HCT116 (cell line): ENCODE measurements around the gene HUNK. TPM values are rescaled to one million over a fixed set of nuclear protein-coding genes. Genes with fewer than 3 reads are reported as not detected.

Experiments
- ATAC-seq: fragments of 200-7000 bp; cut with Tn5 transposase; 2 replicates; pipeline ENCODE4 v1.9.1; 2020; ENCODE audit warnings: mild to moderate bottlenecking, moderate library complexity
- BruUV-seq: library from RNA; stranded (reverse); fragments of 400-500 nt; replicated peaks from 2 replicates; lab custom pipeline; 2021; lab: Mats Ljungman, UMichigan
- CTCF ChIA-PET: fragments of 300-600 bp; sonication (Branson Sonifier 250); formaldehyde crosslinking; loops from one replicate; lab custom pipeline; 2021; ENCODE audit warnings: antibody characterized with exemption; lab: Charles Lee
- POLR2A ChIA-PET: fragments of 300-600, 350-600 bp; sonication (Branson Sonifier 250); formaldehyde crosslinking; loops from one replicate; lab custom pipeline; 2021; ENCODE audit warnings: antibody characterized with exemption; lab: Charles Lee
- RAD21 ChIA-PET, 2 experiments: fragments of 300-600 bp; sonication (Branson Sonifier 250); formaldehyde crosslinking; loops; one replicate each; lab custom pipeline; 2023; ENCODE audit warnings: low total read pairs in 2 of 2; ENCODE audit not compliant: uncharacterized antibody in 2 of 2, unreplicated experiment in 2 of 2, low non-redundant PET in 1 of 2; lab: Charles Lee
- DNase-seq: peaks from one replicate; pipeline ENCODE4 v3.0.0-alpha.2; 2010; ENCODE audit warnings: low read depth, low spot score
- H2AFZ ChIP-seq: fragments of 200-600 bp; shearing (Covaris generic), sonication (generic); 2 replicates; pipeline ENCODE4 v1.6.1; 2017; ENCODE audit warnings: low read depth, mixed run types, mixed read lengths, antibody characterized with exemption, low read length; ENCODE audit not compliant: poor library complexity, severe bottlenecking
- H3K27ac ChIP-seq: 2 replicates; pipeline ENCODE4 v1.5.1; 2012; ENCODE audit warnings: low read depth, low read length
- H3K27me3 ChIP-seq: fragments of 200-600 bp; sonication (generic); 2 replicates; pipeline ENCODE4 v1.6.1; 2016; ENCODE audit warnings: mixed run types, low read length, mixed read lengths; ENCODE audit not compliant: insufficient read depth
- H3K36me3 ChIP-seq, 2 experiments: fragments of 200-500 bp in 1 of 2; fragments of 200-600 bp in 1 of 2; sonication (Bioruptor generic) in 1 of 2; sonication (generic) in 1 of 2; 2 replicates each; pipeline versions ENCODE4 v1.5.1 to v1.6.1; 2014 to 2016; ENCODE audit warnings: low read length in 2 of 2, inconsistent platforms in 1 of 2, mixed read lengths in 1 of 2, mixed run types in 1 of 2; ENCODE audit not compliant: insufficient read depth in 2 of 2, control insufficient read depth in 1 of 2
- H3K4me1 ChIP-seq, 2 experiments: fragments of 200-600 bp in 1 of 2; sonication (generic) in 1 of 2; 2 replicates each; pipeline versions ENCODE4 v1.5.1 to v1.6.1; 2012 to 2017; ENCODE audit warnings: low read length in 2 of 2, inconsistent platforms in 1 of 2, mild to moderate bottlenecking in 1 of 2, mixed read lengths in 1 of 2, mixed run types in 1 of 2, moderate library complexity in 1 of 2; ENCODE audit not compliant: insufficient read depth in 2 of 2, control insufficient read depth in 1 of 2
- H3K4me2 ChIP-seq: fragments of 200-600 bp; sonication (generic); 2 replicates; pipeline ENCODE4 v1.6.1; 2017; ENCODE audit warnings: mixed run types, low read length, mixed read lengths
- H3K4me3 ChIP-seq, 2 experiments: fragments of 200-600 bp in 1 of 2; sonication (generic) in 1 of 2; replicated peaks in 1 of 2; 2 replicates each; pipeline ENCODE4 v1.5.1; 2011 to 2016; ENCODE audit warnings: low read length in 2 of 2, control low read depth in 1 of 2, low read depth in 1 of 2, mild to moderate bottlenecking in 1 of 2, mixed read lengths in 1 of 2, mixed run types in 1 of 2
- H3K79me2 ChIP-seq: fragments of 200-600 bp; sonication (generic); 2 replicates; pipeline ENCODE4 v1.6.1; 2017; ENCODE audit warnings: mild to moderate bottlenecking, mixed run types, low read length, moderate library complexity, mixed read lengths; ENCODE audit not compliant: insufficient read depth
- H3K9ac ChIP-seq: fragments of 200-600 bp; sonication (generic); 2 replicates; pipeline ENCODE4 v1.6.1; 2016; ENCODE audit warnings: low read length, mixed read lengths
- H3K9me2 ChIP-seq: fragments of 200-600 bp; sonication (generic), shearing (Covaris generic); 2 replicates; pipeline ENCODE4 v1.6.1; 2017; ENCODE audit warnings: mixed run types, mild to moderate bottlenecking, moderate library complexity; ENCODE audit not compliant: insufficient read depth
- H3K9me3 ChIP-seq, 2 experiments: fragments of 200-500 bp in 1 of 2; fragments of 200-600 bp in 1 of 2; sonication (Bioruptor generic) in 1 of 2; sonication (generic) in 1 of 2; 2 replicates each; pipeline ENCODE4 v1.6.1; 2014 to 2017; ENCODE audit warnings: low read length in 2 of 2, mixed read lengths in 2 of 2, inconsistent platforms in 1 of 2, low read depth in 1 of 2, mild to moderate bottlenecking in 1 of 2, mixed run types in 1 of 2, moderate library complexity in 1 of 2; ENCODE audit not compliant: control insufficient read depth in 1 of 2, insufficient read depth in 1 of 2
- H4K20me1 ChIP-seq: fragments of 200-600 bp; sonication (generic), shearing (Covaris generic); 2 replicates; pipeline ENCODE4 v1.6.1; 2017; ENCODE audit warnings: mixed run types, mild to moderate bottlenecking, moderate library complexity; ENCODE audit not compliant: insufficient read depth
- ATF3 ChIP-seq: IDR thresholded peaks from 2 replicates; pipeline ENCODE4 v1.6.1; 2012
- CBX3 ChIP-seq: IDR thresholded peaks from 2 replicates; pipeline ENCODE4 v1.6.1; 2012; ENCODE audit warnings: low read depth
- CTCF ChIP-seq, 3 experiments: fragments of 200-600 bp in 1 of 3; sonication (generic) in 1 of 3; IDR thresholded peaks in 2 of 3; conservative IDR thresholded peaks in 1 of 3; 2 replicates each; pipeline ENCODE4 v1.5.1; 2012 to 2017; ENCODE audit warnings: low read depth in 2 of 3, low read length in 2 of 3, antibody characterized with exemption in 1 of 3, borderline replicate concordance in 1 of 3, control low read depth in 1 of 3, mild to moderate bottlenecking in 1 of 3, mixed read lengths in 1 of 3, mixed run types in 1 of 3, moderate library complexity in 1 of 3; ENCODE audit not compliant: insufficient read depth in 1 of 3
- EGR1 ChIP-seq: IDR thresholded peaks from 2 replicates; pipeline ENCODE4 v1.6.1; 2012; ENCODE audit warnings: low read depth
- MAX ChIP-seq: IDR thresholded peaks from 2 replicates; pipeline ENCODE4 v1.6.1; 2012
- POLR2AphosphoS5 ChIP-seq: IDR thresholded peaks from 2 replicates; pipeline ENCODE4 v1.6.1; 2011; ENCODE audit warnings: mild to moderate bottlenecking, low read depth, low read length, moderate library complexity
- REST ChIP-seq: IDR thresholded peaks from 2 replicates; pipeline ENCODE4 v1.6.1; 2012; ENCODE audit warnings: low read depth
- SP1 ChIP-seq: IDR thresholded peaks from 2 replicates; pipeline ENCODE4 v1.6.1; 2012; ENCODE audit warnings: low read depth
- TCF7L2 ChIP-seq: IDR thresholded peaks from 2 replicates; pipeline ENCODE4 v1.7.0; 2011; ENCODE audit warnings: borderline replicate concordance, inconsistent platforms; ENCODE audit not compliant: insufficient read depth, insufficient read length; ENCODE audit errors: extremely low read depth
- ZFX ChIP-seq: fragments of 450-650 bp; IDR thresholded peaks from 2 replicates; pipeline ENCODE4 v1.6.1; 2017
- ZNF274 ChIP-seq: fragments of 200-500 bp; sonication (Bioruptor generic); IDR thresholded peaks from 2 replicates; pipeline ENCODE4 v1.6.1; 2014; ENCODE audit warnings: mild to moderate bottlenecking, low read depth, low read length, inconsistent platforms
- intact Hi-C: fragments of 100-400 bp; cut with micrococcal nuclease; formaldehyde crosslinking; loops from 2 replicates; pipeline ENCODE4 v1.10.0; 2022
- total RNA-seq: library from RNA; stranded (reverse); gene quantifications from one replicate; pipeline ENCODE4 v1.2.1, GENCODE V29; 2021; ENCODE audit not compliant: unreplicated experiment

HUNK gene
- total RNA-seq, 1 experiment from 2014 or later: not detected

- ATAC-seq (no peak), DNase-seq (no peak)
- no peaks in the 10 kb centered on the region for H3K9me2 ChIP-seq
- H3K27me3 ChIP-seq: peaks cover 28% of the 10 kb centered on the region
- H3K36me3 ChIP-seq: no peaks in the 10 kb centered on the region
- H3K9ac ChIP-seq: no peak overlapping the region
- intact Hi-C loops: no loop called here
- RAD21 ChIA-PET: no interaction called here
- BruUV-seq: no TSS peak
- no peak overlapping the region for H3K27ac ChIP-seq
- no peak overlapping the region for H3K4me3 ChIP-seq
- no peak overlapping the region for H2AFZ ChIP-seq
- H3K9me3 ChIP-seq: no peaks in the 10 kb centered on the region
- no peak for TF ChIP-seq REST
- TF ChIP-seq ATF3: no peak
- no peak for TF ChIP-seq MAX
- no peak for TF ChIP-seq POLR2AphosphoS5
- TF ChIP-seq SP1: no peak
- H3K4me1 ChIP-seq: no peaks in the 10 kb centered on the region
- no peaks in the 10 kb centered on the region for H3K79me2 ChIP-seq
- POLR2A ChIA-PET: no interaction called here
- H4K20me1 ChIP-seq: no peaks in the 10 kb centered on the region
- CTCF ChIA-PET: no interaction called here
- no peak overlapping the region for H3K4me2 ChIP-seq
Observed at GRCh38 chr21:31967334-31967733, 94.5 kb downstream of the HUNK start.

DNA sequence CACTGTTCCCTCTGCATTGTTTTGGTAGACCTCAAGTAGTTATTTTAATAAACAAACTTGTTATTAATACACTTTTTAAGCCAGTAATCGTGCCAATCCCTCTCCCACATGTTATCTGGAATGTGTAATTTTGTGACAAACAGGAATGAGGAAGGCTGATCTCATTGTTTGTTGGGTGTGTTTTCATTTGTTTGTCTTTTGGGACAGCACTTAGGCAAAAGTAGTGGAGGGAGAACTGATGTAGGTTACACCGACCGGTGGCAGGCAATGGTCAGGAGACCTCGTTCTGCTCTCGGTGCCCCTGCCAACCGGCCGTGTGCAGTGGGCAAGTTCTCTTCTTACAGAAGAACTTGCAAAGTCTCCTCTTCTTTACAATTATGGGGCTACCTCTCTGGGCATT is 99.8 kb downstream of the HUNK start:
- no peak overlapping the region for H3K9ac ChIP-seq
- H3K4me3 ChIP-seq: no peak overlapping the region
- ChIA-PET CTCF (no interaction called here), POLR2A (no interaction called here), RAD21 (no interaction called here)
- no peaks in the 10 kb centered on the region for H3K79me2 ChIP-seq
- no peaks in the 10 kb centered on the region for H4K20me1 ChIP-seq
- ATAC-seq (no peak), DNase-seq (no peak)
- H3K27me3 ChIP-seq: peaks cover 46% of the 10 kb centered on the region
- no peaks in the 10 kb centered on the region for H3K36me3 ChIP-seq
- no peak overlapping the region for H3K4me2 ChIP-seq
- no peak for TF ChIP-seq ATF3
- TF ChIP-seq ZFX: no peak
- no peak for TF ChIP-seq CBX3
- TF ChIP-seq POLR2AphosphoS5: no peak
- TF ChIP-seq MAX: no peak
- no peak for TF ChIP-seq TCF7L2
- no peak for TF ChIP-seq ZNF274
- no peak for TF ChIP-seq EGR1
- TF ChIP-seq CTCF (IDR thresholded peaks at IDR 0.05 in 2 of 3, conservative IDR thresholded peaks at IDR 0.05 in 1 of 3; ENCODE audit: borderline replicate concordance in 1 of 3, insufficient read depth in 1 of 3, low read depth in 2 of 3, low read length in 2 of 3): no peak
- BruUV-seq: no TSS peak
- H2AFZ ChIP-seq: no peak overlapping the region
- H3K27ac ChIP-seq: no peak overlapping the region
- intact Hi-C loops: no loop called here
- H3K9me3 ChIP-seq: no peaks in the 10 kb centered on the region
- H3K4me1 ChIP-seq: no peaks in the 10 kb centered on the region
- no peaks in the 10 kb centered on the region for H3K9me2 ChIP-seq
